ENCODE results near the gene UNC13C.

DNA sequence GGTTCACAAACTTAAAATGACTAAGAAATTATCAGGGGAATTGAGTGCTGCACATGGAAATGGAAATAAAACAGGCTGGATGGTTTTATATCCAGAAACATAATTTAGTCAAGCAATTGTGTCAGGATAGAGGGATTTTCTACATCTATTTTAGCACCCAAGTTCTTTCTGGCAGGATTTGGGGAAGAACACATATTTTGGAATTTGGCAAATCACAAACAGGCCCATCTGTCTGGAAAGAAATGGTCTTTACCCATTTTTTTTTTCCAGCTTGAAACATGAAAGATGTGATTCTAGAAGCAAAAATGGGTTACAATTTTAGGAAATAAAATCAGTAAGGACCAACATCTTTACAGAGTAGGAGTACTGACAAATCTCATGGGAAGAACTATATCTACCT lies 14.4 kb upstream of the UNC13C start:
- TF ChIP-seq, protein P1, sequence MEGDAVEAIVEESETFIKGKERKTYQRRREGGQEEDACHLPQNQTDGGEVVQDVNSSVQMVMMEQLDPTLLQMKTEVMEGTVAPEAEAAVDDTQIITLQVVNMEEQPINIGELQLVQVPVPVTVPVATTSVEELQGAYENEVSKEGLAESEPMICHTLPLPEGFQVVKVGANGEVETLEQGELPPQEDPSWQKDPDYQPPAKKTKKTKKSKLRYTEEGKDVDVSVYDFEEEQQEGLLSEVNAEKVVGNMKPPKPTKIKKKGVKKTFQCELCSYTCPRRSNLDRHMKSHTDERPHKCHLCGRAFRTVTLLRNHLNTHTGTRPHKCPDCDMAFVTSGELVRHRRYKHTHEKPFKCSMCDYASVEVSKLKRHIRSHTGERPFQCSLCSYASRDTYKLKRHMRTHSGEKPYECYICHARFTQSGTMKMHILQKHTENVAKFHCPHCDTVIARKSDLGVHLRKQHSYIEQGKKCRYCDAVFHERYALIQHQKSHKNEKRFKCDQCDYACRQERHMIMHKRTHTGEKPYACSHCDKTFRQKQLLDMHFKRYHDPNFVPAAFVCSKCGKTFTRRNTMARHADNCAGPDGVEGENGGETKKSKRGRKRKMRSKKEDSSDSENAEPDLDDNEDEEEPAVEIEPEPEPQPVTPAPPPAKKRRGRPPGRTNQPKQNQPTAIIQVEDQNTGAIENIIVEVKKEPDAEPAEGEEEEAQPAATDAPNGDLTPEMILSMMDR (IDR thresholded peaks at IDR 0.05; ENCODE audit: poor library complexity, severe bottlenecking) = no peak
- TF ChIP-seq EP300 (conservative IDR thresholded peaks at IDR 0.05; ENCODE audit: poor library complexity, severe bottlenecking) = no peak
- TF ChIP-seq EZH2 (IDR thresholded peaks at IDR 0.05; ENCODE audit: borderline replicate concordance, insufficient read depth, low read length, poor library complexity, severe bottlenecking) = no peak
- TF ChIP-seq, protein P2, sequence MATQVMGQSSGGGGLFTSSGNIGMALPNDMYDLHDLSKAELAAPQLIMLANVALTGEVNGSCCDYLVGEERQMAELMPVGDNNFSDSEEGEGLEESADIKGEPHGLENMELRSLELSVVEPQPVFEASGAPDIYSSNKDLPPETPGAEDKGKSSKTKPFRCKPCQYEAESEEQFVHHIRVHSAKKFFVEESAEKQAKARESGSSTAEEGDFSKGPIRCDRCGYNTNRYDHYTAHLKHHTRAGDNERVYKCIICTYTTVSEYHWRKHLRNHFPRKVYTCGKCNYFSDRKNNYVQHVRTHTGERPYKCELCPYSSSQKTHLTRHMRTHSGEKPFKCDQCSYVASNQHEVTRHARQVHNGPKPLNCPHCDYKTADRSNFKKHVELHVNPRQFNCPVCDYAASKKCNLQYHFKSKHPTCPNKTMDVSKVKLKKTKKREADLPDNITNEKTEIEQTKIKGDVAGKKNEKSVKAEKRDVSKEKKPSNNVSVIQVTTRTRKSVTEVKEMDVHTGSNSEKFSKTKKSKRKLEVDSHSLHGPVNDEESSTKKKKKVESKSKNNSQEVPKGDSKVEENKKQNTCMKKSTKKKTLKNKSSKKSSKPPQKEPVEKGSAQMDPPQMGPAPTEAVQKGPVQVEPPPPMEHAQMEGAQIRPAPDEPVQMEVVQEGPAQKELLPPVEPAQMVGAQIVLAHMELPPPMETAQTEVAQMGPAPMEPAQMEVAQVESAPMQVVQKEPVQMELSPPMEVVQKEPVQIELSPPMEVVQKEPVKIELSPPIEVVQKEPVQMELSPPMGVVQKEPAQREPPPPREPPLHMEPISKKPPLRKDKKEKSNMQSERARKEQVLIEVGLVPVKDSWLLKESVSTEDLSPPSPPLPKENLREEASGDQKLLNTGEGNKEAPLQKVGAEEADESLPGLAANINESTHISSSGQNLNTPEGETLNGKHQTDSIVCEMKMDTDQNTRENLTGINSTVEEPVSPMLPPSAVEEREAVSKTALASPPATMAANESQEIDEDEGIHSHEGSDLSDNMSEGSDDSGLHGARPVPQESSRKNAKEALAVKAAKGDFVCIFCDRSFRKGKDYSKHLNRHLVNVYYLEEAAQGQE (IDR thresholded peaks at IDR 0.05; ENCODE audit: borderline replicate concordance) = no peak

Measured in neural cell (in vitro differentiated cells).